HG03439 (cell line): ENCODE measurements around the gene UBAP1.
"Not testable (repeated sequence)": the region's sequence is repeated elsewhere in the genome, so short reads cannot be mapped to it uniquely, and the experiment has no call there.

ENCODE experiments used
- ATAC-seq: cut with Tn5 transposase; IDR thresholded peaks from one replicate; pipeline ENCODE4 v1.9.1; 2021; ENCODE audit warnings: mild to moderate bottlenecking, moderate library complexity; ENCODE audit not compliant: unreplicated experiment

The UBAP1 gene

DNA sequence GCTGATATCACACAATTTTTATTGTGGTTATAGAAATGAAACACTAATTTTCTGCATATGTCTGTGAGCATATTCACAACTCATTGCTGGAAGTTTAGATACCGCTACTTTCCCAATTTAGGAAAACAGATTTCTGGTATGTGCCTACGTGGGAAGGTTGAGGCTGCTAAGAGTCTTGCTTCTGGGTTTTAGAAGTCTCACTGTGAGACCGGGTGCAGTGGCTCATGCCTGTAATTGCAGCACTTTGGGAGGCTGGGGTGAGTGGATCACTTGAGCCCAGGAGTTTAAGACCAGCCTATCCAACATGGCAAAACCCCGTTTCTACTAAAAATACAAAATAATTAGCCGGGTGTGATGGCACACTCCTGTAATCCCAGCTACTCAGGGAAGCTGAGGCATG lies 39.6 kb downstream of the UBAP1 start:
- no peak for ATAC-seq

DNA sequence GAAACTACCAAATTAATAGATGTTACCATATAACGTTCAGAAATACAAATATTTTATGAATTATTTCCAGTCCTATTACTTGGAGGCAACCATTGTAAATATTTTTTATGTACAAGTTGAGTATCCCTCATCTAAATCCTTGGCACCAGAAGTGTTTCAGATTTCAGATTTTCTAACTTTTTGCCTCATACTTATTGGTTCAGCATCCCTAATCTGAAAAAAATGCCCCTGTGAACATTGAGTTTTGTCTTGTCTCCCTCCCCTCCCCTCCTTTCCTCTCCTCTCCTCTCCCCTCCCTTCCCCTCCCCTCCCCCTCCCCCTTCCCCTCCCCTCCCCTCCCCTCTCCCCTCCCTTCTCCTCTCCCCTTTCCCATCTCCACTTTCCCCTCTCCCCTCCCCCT lies 40.6 kb downstream of the UBAP1 start:
- no peak for ATAC-seq

DNA sequence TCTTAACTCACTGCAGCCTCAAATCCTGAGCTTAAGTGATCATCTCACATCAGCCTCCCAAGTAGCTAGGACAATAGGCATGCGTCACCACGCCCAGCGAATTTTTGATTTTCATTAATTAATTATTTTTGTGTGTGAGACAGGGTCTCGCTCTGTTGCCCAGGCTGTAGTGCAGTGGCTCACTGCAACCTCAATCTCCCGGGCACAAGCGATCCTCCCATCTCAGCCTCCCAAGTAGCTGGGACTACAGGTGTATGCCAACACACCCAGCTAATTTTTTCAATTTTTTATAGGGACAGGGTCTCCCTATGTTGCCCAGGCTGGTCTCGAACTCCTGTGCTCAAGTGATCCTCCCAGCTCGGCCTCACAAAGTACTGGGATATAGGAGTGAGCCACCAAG lies 41.4 kb downstream of the UBAP1 start:
- no peak for ATAC-seq

DNA sequence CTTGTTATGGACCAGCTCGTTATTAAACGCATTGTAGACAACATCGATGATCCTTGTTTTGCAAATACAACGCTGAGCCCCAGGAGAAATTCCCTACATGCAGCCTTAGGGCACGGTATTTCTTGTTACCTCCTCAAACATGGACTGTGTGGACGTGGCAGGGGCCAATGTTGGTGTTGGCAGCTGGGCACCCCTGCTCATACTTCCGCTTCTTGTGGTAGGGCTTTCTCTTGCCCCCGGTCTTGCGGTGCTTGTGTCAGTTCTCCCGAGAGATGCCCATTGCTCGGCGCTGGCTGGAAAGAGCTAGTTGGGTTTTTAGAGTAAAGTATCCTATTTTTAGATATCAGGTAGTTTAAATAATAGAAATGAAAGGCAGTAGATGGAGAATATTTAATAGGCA lies 45.5 kb downstream of the UBAP1 start:
- no peak for ATAC-seq

DNA sequence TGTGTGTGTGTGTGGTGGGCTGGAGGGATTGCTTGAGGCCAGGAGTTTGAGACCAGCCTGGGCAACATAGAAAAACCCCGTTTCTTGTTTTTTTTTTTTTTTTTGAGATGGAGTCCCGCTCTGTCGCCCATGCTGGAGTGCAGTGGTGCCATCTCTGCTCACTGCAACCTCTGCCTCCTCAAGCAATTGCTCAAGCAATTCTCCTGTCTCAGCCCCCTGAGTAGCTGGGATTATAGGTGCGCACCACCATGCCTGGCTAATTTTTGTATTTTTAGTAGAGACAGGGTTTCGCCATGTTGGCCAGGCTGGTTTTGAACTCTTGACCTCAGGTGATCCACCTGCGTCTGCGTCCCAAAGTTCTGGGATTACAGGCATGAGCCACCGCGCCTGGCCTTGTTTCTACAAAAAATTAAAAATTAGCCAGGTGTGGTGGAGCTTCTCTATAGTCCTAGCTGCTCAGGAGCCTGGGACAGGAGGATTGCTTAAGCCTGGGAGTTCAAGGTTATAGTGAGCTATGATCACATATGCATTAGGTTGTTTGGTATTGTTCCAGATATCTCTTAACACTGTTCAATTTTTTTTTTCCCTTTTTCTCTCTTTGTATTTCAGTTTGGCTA lies 47.4 kb downstream of the UBAP1 start:
- not testable (repeated sequence) for ATAC-seq

DNA sequence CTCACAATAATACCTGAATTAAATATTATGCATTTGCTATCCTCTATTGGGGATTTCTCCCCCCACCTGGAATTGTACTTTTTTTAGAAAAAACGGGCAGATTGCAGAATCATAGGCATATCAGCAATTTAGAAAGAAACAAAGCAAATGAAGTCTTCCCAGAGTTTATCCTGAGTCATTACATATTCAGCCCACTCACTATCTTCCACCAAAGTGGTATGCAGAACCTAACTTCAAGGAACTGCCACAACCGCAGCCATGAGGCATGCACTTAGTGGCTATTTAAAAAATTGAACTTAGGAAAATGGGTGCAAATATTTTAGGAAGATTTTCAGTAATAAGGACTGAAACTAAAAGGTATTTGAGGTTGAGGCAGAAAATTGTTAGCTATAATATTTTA lies 48.6 kb downstream of the UBAP1 start:
- no peak for ATAC-seq

DNA sequence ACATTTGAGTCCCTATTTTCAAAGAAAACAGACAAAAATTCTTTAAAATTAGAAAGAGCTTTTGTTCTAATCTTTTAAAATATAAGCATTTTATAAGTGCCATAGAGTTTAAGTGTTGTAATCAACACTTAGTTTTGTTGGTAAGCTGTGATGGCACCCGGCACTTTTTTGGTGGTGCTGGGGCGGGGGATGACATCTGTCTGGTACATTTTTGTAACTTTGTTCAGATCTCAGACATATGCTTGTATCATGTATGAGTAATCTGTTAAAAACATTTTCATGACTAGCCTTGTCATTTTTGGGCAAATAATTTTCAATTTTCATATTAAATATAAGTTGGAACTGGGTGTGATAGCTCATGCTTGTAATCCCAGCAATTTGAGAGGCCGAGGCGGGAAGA lies 51.7 kb downstream of the UBAP1 start:
- ATAC-seq, result no peak

DNA sequence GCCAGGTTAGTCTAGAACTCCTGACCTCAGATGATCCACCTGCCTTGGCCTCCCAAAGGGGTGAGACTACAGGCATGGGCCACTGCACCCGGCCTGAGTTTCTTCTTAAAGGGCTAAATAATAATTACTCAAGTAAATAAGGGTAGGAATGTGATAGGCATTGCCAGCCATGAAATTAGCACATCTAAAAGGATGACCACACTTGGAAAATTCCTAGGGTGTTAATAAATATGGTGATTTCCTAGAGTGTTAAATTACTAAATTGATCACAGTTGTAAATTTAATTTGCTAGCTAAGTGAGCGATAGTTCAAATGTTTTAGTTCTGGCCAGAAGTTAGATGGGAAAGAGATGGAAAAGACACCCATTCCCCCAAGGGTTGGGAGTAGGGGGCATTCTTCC lies 53.4 kb downstream of the UBAP1 start:
- no peak for ATAC-seq

DNA sequence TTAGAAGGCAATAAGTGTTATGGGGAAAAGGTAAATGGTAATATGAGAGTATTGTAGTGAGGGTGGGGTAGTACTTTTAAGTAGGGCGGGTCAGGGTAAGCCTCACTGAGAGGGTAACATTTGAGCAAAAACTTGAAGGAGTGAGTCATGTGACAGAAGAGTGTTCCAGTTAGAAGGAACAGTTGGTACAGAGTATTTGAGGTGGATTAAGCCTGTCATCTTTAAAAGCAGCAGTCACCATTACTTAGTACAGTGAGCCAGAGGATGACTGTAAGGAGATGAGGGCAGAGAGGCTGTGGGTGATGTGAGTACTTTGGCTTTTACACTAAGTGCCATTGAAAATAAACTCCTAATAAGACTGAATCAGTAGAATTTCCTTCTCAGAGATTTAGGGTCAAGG lies 54.8 kb downstream of the UBAP1 start:
- no peak for ATAC-seq

DNA sequence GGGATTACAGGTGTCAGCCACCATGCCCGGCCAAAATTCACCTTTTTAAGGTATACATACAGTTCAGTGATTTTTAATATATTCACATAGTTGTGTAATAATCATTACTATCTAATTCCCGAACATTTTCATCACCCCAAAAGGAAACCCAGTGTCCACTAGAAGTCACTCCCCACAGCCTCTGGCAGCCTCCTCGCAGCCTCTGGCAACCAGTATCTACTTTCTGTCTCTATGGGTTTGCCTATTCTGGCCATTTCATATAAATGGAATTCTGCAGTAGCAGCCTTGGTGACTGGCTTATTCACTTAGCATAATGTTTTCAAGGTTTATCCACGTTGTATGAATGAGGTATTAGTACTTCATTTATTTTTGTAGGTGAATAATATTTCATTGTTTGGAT lies 59.0 kb downstream of the UBAP1 start:
- ATAC-seq, result no peak

DNA sequence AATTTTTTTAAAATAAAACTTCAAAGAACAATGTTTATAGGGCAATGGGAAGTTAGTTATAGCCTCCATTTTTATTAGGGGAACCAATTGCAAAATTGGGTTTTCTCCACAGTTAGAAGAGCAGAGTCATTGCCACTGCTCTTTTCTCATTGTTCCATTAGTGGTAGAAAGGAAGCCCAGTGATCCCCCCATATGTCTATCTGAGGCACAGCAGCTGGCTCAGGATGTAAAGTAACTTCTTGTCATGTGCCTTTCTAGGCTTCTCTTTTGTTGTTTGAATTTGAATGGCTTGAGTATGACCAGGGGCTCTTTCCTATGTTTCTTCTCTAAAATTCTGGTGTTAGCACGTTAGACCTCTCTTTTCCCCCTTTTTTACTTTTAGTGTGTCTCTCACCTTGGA lies 61.2 kb downstream of the UBAP1 start:
- no peak for ATAC-seq

DNA sequence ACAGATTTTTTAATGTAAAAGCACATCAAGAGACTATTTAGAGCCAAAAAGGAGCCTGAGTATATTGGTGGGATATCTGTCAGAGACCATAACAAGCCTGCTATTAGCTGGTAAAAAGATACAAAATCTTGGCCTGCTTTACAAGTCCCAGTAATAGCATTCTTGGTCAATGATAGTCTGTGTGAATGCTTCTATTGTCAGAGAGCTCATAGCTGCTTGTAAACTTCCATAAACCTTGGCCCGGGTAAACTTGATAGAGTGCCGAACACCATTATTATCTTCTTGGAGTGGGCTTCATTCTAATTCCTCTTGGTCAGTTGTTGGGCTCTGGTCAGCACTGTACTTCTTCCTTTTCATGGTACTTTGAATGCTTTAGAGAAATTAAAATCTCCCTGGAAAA lies 64.0 kb downstream of the UBAP1 start:
- no peak for ATAC-seq

DNA sequence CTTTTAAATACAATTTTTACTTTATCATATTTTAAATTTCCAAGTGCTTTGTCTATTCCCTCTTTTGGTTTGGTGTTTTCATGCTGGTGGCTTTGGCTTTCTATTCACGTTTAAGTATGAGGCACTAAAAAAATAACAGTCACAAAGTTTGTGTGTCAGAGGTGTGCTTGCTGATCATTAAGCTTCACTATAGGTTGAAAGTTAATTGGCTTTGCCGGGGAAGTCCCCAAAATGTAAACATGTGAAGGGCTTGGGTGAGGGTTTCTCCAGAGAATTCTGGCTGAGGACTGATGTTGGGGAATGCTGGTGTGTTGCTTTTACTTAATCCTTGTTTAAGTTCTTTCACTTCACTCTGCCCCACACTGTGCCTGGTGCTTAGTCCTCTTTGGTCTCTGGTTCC lies 66.4 kb downstream of the UBAP1 start:
- not testable (repeated sequence) for ATAC-seq

DNA sequence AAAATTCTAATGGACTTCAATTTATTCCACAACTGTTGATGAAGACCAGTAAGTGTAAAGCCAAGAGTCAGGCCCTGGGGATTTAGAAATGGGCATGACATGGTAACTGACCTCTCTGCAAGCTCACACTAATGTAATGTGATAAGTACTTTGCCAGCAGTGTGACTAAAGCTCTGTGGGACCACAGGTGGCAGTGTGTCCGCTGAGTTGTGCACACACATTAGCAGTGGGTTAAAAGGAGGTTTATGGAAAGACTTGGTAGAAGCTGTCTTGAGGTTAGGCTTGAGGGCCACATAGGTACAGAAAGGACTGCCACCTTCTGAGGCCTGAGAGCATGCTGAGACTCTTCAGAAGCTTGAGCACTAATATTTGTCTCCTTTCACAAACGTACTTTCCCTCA lies 67.6 kb downstream of the UBAP1 start:
- ATAC-seq, result no peak

DNA sequence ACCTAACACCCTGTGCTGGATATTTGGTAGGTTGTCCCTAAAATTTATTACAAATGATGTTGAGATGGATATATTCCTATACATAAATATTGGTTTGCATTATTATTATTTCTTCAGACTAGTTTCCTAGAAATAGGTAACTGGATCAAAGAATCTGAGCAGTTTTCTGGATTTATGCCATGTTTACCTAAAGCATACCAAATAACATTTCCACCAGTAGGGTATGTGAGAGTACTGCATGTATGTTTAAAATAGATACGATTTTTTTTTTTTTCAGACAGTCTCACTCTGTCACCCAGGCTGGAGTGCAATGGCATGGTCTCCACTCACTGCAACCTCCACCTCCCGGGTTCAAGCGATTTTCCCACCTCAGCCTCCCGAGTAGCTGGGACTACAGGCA lies 68.9 kb downstream of the UBAP1 start:
- not testable (repeated sequence) for ATAC-seq

DNA sequence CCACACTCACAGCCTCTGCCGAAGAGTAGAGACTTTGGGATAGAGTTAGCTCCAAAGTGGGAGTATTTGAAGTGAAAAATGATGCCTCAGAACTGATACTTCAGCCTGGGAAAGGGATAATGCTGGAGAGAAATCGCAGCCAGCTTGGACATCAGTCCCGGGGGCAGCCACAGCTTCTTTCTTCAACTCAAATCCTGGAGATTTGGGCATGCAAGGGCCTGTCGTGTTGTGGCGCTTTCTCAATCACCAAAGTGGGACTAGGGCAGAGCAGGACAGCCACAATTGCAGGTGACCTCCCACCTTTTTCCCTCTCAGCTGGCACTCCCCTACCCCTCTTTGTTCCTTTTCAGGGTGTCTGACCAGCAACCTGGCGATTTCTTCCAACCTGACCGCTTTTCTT lies 70.4 kb downstream of the UBAP1 start:
- ATAC-seq, result no peak

DNA sequence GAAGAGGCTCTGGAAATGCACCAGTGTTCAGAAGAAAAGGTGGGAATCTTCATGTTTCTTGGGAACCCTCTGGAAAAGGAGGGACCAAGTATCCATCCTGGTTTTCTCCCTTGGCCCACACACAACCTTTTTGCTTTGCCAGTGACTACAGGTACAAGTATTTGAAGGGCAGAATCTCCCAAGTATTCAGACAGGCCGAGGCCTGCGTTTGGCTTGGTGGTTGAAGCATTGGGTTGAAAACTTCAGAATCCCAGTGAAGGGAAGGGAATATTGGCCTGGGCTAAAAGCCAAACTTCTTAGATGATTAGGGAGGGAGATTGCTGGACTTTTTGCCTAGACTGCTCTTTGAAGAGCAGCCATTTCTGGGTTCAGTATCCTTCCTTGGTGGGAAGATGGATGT lies 71.9 kb downstream of the UBAP1 start:
- ATAC-seq, result no peak

DNA sequence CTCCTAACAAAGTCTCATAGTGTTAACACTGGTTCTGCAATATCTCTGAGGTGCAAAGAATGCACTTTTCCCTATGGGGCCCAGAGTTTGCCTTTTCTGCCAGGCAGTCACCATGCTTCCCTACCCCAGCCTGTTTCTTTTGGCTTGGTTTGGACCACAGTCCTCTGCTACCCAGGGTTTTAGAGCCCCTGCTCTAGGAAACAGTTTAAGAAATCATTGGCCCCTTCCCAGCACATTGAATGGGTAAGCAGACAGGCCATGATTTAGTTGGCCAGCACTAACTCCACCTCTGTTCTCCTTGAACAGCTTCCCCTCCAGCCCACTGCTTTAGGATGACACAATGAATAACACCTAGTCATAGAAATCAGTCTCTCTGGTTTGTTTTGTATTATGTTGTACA lies 73.2 kb downstream of the UBAP1 start:
- ATAC-seq, result no peak

DNA sequence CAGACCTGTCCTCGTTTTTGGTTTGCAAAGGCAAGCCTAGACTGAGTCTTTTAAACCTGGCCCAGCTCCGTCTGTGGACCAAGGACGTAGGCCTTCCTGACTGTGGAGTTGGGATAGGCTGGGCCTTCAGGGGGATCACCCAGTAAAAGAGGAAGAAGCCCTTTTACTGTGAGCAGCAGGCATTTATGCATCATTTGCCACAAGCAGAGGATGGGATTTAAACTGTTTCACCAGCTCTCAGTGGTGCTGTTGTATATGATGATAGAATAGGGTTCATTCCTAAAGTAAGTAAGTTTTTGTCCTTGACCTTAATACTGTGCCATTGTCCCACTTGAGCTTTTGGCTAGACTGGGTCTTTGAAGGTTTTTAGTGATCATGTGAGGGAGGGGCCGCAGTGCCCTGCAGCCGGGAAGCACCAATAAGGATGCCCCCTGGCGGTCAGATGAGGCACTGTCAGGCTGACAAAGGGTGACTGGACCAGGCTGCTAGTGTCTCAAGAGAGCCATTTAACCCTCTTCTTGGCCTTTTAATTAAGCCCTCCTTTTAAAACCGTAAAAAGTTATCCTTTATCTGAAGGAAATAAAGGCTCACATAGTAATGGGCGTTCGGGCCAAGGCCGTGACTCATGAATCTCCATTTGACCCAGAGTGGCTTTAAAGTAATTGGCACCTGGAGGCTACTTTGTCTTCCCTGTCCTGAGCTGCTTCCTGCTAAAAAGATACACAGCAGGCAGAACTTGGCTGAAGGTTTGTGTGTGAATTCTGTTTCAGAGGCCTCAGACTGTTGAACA lies 74.0 kb downstream of the UBAP1 start:
- ATAC-seq, result no peak

DNA sequence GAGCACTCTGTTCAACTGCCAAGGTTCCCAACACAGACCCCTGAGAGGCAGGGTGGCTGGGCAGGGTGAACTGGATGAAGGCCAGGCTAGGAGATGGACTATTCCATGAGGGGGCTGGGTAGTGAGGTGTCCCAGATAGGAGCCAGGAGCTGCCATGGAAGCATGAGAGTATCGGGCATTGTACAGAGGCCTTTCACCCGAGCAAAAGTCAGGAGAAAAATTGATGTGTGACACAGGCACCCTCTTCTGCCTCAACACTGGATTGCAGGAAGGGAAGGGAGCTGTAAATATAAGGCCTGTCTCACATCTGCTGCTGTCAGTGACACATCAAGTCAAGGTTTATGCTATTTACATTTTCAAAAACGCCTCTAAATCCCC lies 74.6 kb downstream of the UBAP1 start:
- no peak for ATAC-seq

DNA sequence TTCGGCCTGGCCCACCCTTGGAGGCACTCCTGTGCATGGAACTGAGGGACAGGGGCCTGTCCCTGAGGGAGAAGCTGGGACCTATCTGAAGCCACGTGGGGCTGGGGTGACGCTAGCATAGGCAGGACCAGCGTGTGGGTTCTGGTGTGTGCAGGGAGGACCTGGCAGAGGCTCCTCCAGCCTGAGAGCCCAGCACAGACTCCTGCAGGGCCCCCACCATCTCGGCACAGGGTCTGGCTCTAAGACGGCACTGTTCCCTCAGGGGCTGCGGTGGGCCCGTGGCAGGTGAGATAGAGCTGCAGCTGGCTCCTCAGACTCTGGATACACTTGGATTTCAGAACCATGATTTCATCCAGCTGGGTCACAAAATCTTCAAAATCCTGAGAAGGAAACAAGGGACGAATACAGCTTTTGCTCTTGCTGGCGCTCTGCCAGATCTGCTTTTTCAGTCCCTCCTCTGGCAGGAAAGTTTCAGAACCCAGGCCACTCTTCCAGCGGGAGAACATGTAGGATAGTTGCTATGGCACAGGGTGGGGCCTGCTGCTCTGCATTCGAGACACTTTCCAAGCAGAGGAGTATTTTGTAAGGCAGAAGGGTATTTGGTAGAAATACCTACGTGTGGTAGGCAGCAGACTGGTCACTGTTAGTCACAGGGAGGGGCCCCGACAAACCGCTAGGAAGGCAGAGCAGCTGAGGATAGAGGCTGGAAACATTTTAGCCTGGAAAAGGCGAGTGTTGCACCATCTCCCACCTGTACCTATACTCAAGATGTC lies 75.5 kb downstream of the UBAP1 start:
- no peak for ATAC-seq
